Measurements from ENCODE around the gene GKAP1.
"Not testable (repeated sequence)": the region's sequence is repeated elsewhere in the genome, so short reads cannot be mapped to it uniquely, and the experiment has no call there.

Gene GKAP1

DNA sequence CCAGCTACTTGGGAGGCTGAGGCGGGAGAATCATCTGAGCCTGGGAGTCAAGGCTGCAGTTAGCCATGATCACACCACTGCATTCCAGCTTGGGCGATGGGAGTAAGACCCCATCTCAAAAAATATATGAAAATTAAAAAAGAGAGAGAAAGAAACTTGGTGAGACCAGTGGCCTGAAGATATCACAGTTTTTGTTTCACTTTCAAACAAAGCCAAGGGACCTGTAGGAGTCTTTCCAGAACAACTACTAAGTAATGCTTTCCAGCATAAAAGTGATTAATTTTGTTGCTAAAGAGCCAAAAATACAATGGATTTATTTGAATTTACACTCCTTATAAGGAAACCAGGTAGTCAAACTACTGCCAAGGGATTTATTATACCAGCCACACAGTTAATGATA lies 23.5 kb downstream of the GKAP1 start:
- Histone ChIP-seq H3K9me3 (ENCODE audit: control insufficient read depth in 1 of 2, low read length in 2 of 2) (no peaks in the 10 kb centered on the region), H3K27ac (ENCODE audit: low read length) (no peak overlapping the region), H3K27me3 (ENCODE audit: low read depth, low read length) (no peaks in the 10 kb centered on the region), H3K4me1 (ENCODE audit: control insufficient read depth in 1 of 2, insufficient read depth in 2 of 2, low read length in 2 of 2) (no peaks in the 10 kb centered on the region), H3K4me3 (ENCODE audit: low read depth in 1 of 2, low read length in 2 of 2) (no peak overlapping the region), H3K36me3 (ENCODE audit: control insufficient read depth in 1 of 2, insufficient read depth in 2 of 2, low read length in 2 of 2) (peaks cover 4 to 28% of the 10 kb centered on the region in 2 donors)

DNA sequence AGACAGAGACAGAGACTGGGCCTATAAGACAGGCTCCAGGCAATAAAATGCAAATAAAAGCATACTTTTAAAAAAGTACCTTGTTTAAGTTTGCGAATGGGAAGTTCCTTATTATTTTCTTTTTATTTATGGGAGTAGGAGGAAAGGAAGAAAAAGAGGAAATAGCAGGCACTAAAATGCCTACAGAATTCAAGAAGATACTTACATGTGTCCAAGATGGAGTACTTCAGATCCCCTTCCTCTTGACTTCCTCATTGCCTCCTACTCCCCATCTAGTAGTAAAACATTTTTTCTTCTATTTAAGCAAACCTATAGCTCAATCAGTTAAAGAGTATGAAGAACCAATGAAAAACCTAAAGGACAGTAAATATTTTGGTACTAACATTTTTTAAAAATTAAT lies 24.8 kb downstream of the GKAP1 start:
- Histone ChIP-seq H3K27ac (ENCODE audit: low read length) (no peak overlapping the region), H3K4me1 (ENCODE audit: control insufficient read depth in 1 of 2, insufficient read depth in 2 of 2, low read length in 2 of 2) (no peaks in the 10 kb centered on the region), H3K36me3 (ENCODE audit: control insufficient read depth in 1 of 2, insufficient read depth in 2 of 2, low read length in 2 of 2) (peaks cover 0 to 15% of the 10 kb centered on the region in 2 donors), H3K9me3 (ENCODE audit: control insufficient read depth in 1 of 2, low read length in 2 of 2) (no peaks in the 10 kb centered on the region), H3K27me3 (ENCODE audit: low read depth, low read length) (no peaks in the 10 kb centered on the region), H3K4me3 (ENCODE audit: low read depth in 1 of 2, low read length in 2 of 2) (no peak overlapping the region)

GRCh38 chr9:83778164-83778563 lies 39.4 kb downstream of the GKAP1 start:
- no peaks in the 10 kb centered on the region for H3K4me1 ChIP-seq (ENCODE audit: control insufficient read depth in 1 of 2, insufficient read depth in 2 of 2, low read length in 2 of 2)

GRCh38 chr9:83775932-83776331 lies 41.6 kb downstream of the GKAP1 start:
- Histone ChIP-seq H3K27me3 (ENCODE audit: low read depth, low read length) (no peaks in the 10 kb centered on the region), H3K36me3 (ENCODE audit: control insufficient read depth in 1 of 2, insufficient read depth in 2 of 2, low read length in 2 of 2) (no peaks in the 10 kb centered on the region), H3K4me1 (ENCODE audit: control insufficient read depth in 1 of 2, insufficient read depth in 2 of 2, low read length in 2 of 2) (no peaks in the 10 kb centered on the region), H3K9me3 (ENCODE audit: control insufficient read depth in 1 of 2, low read length in 2 of 2) (no peaks in the 10 kb centered on the region), H3K27ac (ENCODE audit: low read length) (no peak overlapping the region), H3K4me3 (ENCODE audit: low read depth in 1 of 2, low read length in 2 of 2) (no peak overlapping the region)

More at GRCh38 chr9:83778164-83778563, 39.4 kb downstream of the GKAP1 start:
- peaks cover 4 to 5% of the 10 kb centered on the region in 2 donors for H3K36me3 ChIP-seq (ENCODE audit: control insufficient read depth in 1 of 2, insufficient read depth in 2 of 2, low read length in 2 of 2)
- no peak overlapping the region for H3K27ac ChIP-seq (ENCODE audit: low read length)
- no peaks in the 10 kb centered on the region for H3K27me3 ChIP-seq (ENCODE audit: low read depth, low read length)
- no peaks in the 10 kb centered on the region for H3K9me3 ChIP-seq (ENCODE audit: control insufficient read depth in 1 of 2, low read length in 2 of 2)
- no peak overlapping the region for H3K4me3 ChIP-seq (ENCODE audit: low read depth in 1 of 2, low read length in 2 of 2)

- no peaks in the 10 kb centered on the region for H3K4me1 ChIP-seq (ENCODE audit: control insufficient read depth in 1 of 2, insufficient read depth in 2 of 2, low read length in 2 of 2)
Measured at GRCh38 chr9:83772860-83773259, 44.7 kb downstream of the GKAP1 start.

GRCh38 chr9:83765376-83765775 lies 52.2 kb downstream of the GKAP1 start:
- Histone ChIP-seq H3K9me3 (ENCODE audit: control insufficient read depth in 1 of 2, low read length in 2 of 2) (no peaks in the 10 kb centered on the region), H3K4me1 (ENCODE audit: control insufficient read depth in 1 of 2, insufficient read depth in 2 of 2, low read length in 2 of 2) (no peaks in the 10 kb centered on the region), H3K36me3 (ENCODE audit: control insufficient read depth in 1 of 2, insufficient read depth in 2 of 2, low read length in 2 of 2) (peaks cover 12% of the 10 kb centered on the region in 2 donors), H3K27me3 (ENCODE audit: low read depth, low read length) (no peaks in the 10 kb centered on the region), H3K27ac (ENCODE audit: low read length) (no peak overlapping the region), H3K4me3 (ENCODE audit: low read depth in 1 of 2, low read length in 2 of 2) (no peak overlapping the region)

More at GRCh38 chr9:83772860-83773259, 44.7 kb downstream of the GKAP1 start:
- no peak overlapping the region for H3K27ac ChIP-seq (ENCODE audit: low read length)
- peaks cover 7 to 9% of the 10 kb centered on the region in 2 donors for H3K36me3 ChIP-seq (ENCODE audit: control insufficient read depth in 1 of 2, insufficient read depth in 2 of 2, low read length in 2 of 2)
- no peaks in the 10 kb centered on the region for H3K9me3 ChIP-seq (ENCODE audit: control insufficient read depth in 1 of 2, low read length in 2 of 2)
- no peaks in the 10 kb centered on the region for H3K27me3 ChIP-seq (ENCODE audit: low read depth, low read length)
- H3K4me3 ChIP-seq (ENCODE audit: low read depth in 1 of 2, low read length in 2 of 2): no peak overlapping the region

DNA sequence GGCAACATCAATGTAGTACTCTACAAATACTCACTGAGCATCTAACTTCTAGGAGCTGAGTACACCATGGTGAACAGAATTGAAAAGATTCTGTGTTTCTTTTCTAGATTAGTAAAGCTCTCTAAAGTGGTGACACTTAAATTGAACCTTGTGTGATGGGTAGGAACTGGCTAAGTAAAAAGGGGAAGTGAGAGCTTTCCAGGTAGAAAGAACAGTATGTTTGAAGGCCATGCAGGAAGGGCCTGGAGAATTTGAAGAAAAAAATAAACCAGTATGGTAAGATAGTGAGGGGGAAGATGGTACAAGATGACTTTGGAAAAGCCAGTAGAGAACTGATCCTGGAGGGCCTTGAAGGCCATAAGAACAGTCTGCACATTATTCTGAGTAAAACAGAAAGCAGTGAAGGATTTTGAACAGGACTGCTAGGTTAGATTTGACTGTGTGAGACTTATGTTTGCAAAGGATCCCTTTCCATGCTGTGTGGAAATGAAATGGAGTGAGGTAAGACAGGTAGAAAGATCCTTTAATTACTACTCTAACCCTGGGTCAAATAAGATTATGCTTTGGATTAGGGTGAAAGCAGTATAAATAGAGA lies 63.1 kb downstream of the GKAP1 start:
- Histone ChIP-seq H3K9me3 (ENCODE audit: control insufficient read depth in 1 of 2, low read length in 2 of 2) (no peaks in the 10 kb centered on the region), H3K4me3 (ENCODE audit: low read depth in 1 of 2, low read length in 2 of 2) (no peak overlapping the region), H3K4me1 (ENCODE audit: control insufficient read depth in 1 of 2, insufficient read depth in 2 of 2, low read length in 2 of 2) (no peaks in the 10 kb centered on the region), H3K27ac (ENCODE audit: low read length) (no peak overlapping the region), H3K36me3 (ENCODE audit: control insufficient read depth in 1 of 2, insufficient read depth in 2 of 2, low read length in 2 of 2) (peaks cover 0 to 18% of the 10 kb centered on the region in 2 donors), H3K27me3 (ENCODE audit: low read depth, low read length) (no peaks in the 10 kb centered on the region)

- H3K27me3 ChIP-seq (ENCODE audit: low read depth, low read length): no peaks in the 10 kb centered on the region
- no peaks in the 10 kb centered on the region for H3K4me1 ChIP-seq (ENCODE audit: control insufficient read depth in 1 of 2, insufficient read depth in 2 of 2, low read length in 2 of 2)
- no peak overlapping the region for H3K27ac ChIP-seq (ENCODE audit: low read length)
- no peak overlapping the region for H3K4me3 ChIP-seq (ENCODE audit: low read depth in 1 of 2, low read length in 2 of 2)
- H3K9me3 ChIP-seq (ENCODE audit: control insufficient read depth in 1 of 2, low read length in 2 of 2): no peaks in the 10 kb centered on the region
- H3K36me3 ChIP-seq (ENCODE audit: control insufficient read depth in 1 of 2, insufficient read depth in 2 of 2, low read length in 2 of 2): peaks cover 0 to 18% of the 10 kb centered on the region in 2 donors
Measured at GRCh38 chr9:83749706-83750105, 67.9 kb downstream of the GKAP1 start.

GRCh38 chr9:83744206-83744605 lies 73.4 kb downstream of the GKAP1 start:
- Histone ChIP-seq H3K36me3 (ENCODE audit: control insufficient read depth in 1 of 2, insufficient read depth in 2 of 2, low read length in 2 of 2) (peaks cover 0 to 11% of the 10 kb centered on the region in 2 donors), H3K4me1 (ENCODE audit: control insufficient read depth in 1 of 2, insufficient read depth in 2 of 2, low read length in 2 of 2) (no peaks in the 10 kb centered on the region), H3K9me3 (ENCODE audit: control insufficient read depth in 1 of 2, low read length in 2 of 2) (no peaks in the 10 kb centered on the region), H3K27ac (ENCODE audit: low read length) (no peak overlapping the region), H3K4me3 (ENCODE audit: low read depth in 1 of 2, low read length in 2 of 2) (no peak overlapping the region), H3K27me3 (ENCODE audit: low read depth, low read length) (no peaks in the 10 kb centered on the region)

- Histone ChIP-seq H3K27me3 (ENCODE audit: low read depth, low read length) (no peaks in the 10 kb centered on the region), H3K4me1 (ENCODE audit: control insufficient read depth in 1 of 2, insufficient read depth in 2 of 2, low read length in 2 of 2) (no peaks in the 10 kb centered on the region), H3K4me3 (ENCODE audit: low read depth in 1 of 2, low read length in 2 of 2) (no peak overlapping the region), H3K36me3 (ENCODE audit: control insufficient read depth in 1 of 2, insufficient read depth in 2 of 2, low read length in 2 of 2) (peaks cover 0 to 8% of the 10 kb centered on the region in 2 donors), H3K9me3 (ENCODE audit: control insufficient read depth in 1 of 2, low read length in 2 of 2) (peaks cover 0 to 10% of the 10 kb centered on the region in 2 donors), H3K27ac (ENCODE audit: low read length) (no peak overlapping the region)
Measured at GRCh38 chr9:83733739-83734138, 83.8 kb downstream of the GKAP1 start.

DNA sequence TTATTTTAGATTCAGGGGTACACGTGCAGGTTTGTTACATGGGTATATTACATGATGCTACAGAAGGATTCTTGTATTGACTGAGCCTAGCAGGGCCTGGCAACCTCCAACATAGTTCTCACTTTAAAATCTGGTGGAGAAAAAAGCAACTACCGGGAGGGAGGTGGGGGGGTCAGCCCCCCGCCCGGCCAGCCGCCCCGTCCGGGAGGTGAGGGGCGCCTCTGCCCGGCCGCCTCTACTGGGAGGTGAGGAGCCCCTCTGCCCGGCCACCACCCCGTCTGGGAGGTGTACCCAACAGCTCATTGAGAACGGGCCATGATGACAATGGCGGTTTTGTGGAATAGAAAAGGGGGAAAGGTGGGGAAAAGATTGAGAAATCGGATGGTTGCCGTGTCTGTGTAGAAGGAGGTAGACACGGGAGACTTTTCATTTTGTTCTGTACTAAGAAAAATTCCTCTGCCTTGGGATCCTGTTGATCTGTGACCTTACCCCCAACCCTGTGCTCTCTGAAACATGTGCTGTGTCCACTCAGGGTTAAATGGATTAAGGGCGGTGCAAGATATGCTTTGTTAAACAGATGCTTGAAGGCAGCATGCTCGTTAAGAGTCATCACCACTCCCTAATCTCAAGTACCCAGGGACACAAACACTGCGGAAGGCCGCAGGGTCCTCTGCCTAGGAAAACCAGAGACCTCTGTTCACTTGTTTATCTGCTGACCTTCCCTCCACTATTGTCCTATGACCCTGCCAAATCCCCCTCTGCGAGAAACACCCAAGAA lies 88.8 kb downstream of the GKAP1 start:
- not testable (repeated sequence) for H3K9me3 ChIP-seq (ENCODE audit: control insufficient read depth in 1 of 2, low read length in 2 of 2); H3K27me3 ChIP-seq (ENCODE audit: low read depth, low read length); H3K4me3 ChIP-seq (ENCODE audit: low read depth in 1 of 2, low read length in 2 of 2); H3K27ac ChIP-seq (ENCODE audit: low read length); H3K4me1 ChIP-seq (ENCODE audit: control insufficient read depth in 1 of 2, insufficient read depth in 2 of 2, low read length in 2 of 2); H3K36me3 ChIP-seq (ENCODE audit: control insufficient read depth in 1 of 2, insufficient read depth in 2 of 2, low read length in 2 of 2)
